Glomerular visceral epithelial cell (primary cell): ENCODE results near the gene MOK.
"Not testable (repeated sequence)": the region's sequence is repeated elsewhere in the genome, so short reads cannot be mapped to it uniquely, and the experiment has no call there.

Source experiments
- DNase-seq: peaks from one replicate; pipeline ENCODE4 v3.0.0-alpha.2; 2016; ENCODE audit errors: extremely low spot score

Gene MOK

GRCh38 chr14:102248121-102248520 is 56.8 kb downstream of the MOK start:
- no peak for DNase-seq

DNA sequence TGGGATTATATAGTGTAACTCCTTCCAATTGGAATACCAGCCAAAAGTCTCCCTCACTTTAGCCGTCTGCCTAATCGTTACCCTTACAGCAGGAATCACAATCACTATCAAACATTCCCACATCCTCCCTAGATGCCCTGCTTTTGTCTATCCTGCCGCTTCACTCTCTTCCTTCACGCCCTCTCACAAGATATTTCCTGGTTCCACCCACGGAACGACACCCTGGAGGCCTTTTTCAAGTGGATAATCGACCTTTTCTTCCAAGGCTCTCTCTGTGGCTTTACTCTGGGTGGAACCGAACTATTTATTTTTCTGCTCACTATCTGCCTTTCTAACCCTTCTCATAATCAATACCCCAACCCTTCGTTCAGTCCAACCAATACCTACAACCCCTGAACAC is 58.9 kb downstream of the MOK start:
- DNase-seq: no peak

DNA sequence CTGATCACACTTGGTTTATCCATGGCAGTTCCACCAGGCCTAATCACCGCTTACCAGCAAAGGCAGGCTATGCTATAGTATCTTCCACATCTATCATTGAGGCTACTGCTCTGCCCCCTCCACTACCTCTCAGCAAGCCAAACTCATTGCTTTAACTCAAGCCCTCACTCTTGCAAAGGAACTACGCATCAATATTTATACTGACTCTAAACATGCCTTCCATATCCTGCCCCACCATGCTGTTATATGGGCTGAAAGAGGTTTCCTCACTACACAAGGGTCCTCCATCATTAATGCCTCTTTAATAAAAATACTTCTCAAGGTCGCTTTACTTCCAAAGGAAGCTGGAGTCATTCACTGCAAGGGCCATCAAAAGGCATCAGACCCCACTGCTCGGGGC is 61.2 kb downstream of the MOK start:
- DNase-seq: not testable (repeated sequence)

GRCh38 chr14:102241147-102241546 is 63.8 kb downstream of the MOK start:
- no peak for DNase-seq

- DNase-seq: peak; percentile 72
These were observed 64.5 kb downstream of the MOK start for GRCh38 chr14:102240481-102240880.

- no peak for DNase-seq
These were observed 65.7 kb downstream of the MOK start for GRCh38 chr14:102239231-102239630.

GRCh38 chr14:102238766-102239165 is 66.2 kb downstream of the MOK start:
- DNase-seq: no peak

DNA sequence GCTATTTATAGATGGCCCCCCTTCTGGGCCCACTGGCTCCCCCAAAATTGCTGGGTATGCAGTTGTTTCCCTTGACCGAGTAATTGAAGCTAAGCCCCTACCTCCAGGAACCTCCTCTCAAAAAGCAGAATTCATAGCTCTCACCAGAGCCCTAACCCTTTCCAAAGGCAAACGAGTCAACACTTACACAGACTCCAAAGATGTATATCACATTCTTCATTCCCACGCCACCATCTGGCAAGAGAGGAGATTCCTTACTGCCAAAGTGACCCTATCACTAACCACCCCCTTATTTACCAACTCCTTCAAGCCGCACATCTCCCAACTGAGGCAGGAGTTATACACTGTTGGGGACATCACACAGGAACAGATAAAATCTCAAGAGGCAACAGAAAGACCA is 66.8 kb downstream of the MOK start:
- DNase-seq: no peak

GRCh38 chr14:102236026-102236425 is 68.9 kb downstream of the MOK start:
- DNase-seq: no peak

DNA sequence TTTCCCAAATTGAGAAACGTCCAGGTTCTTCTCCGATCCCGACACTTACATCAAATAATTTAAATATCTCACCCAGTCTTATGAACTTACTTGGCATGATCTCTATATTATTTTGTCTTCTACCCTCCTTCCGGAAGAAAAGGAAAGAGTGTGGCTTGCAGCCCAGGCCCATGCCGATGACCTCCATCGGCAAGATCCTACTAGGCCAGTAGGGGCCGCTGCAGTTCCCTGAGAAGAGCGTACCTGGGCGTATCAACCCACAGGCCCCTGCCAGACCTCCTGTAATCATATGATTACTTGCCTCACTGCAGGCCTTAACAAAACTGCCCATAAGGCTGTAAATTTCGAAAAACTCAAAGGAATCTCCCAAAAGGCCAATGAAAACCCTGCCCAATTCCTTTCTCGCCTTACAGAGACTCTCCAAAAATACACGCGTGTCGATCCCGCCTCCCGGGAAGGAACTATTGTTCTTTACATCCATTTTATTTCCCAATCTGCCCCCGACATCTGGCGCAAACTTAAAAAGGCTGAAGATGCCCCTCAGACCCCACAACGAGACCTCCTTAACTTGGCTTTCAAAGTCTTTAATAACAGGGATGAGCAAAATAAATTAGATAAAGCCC is 69.6 kb downstream of the MOK start:
- peak; percentile 84 for DNase-seq

DNA sequence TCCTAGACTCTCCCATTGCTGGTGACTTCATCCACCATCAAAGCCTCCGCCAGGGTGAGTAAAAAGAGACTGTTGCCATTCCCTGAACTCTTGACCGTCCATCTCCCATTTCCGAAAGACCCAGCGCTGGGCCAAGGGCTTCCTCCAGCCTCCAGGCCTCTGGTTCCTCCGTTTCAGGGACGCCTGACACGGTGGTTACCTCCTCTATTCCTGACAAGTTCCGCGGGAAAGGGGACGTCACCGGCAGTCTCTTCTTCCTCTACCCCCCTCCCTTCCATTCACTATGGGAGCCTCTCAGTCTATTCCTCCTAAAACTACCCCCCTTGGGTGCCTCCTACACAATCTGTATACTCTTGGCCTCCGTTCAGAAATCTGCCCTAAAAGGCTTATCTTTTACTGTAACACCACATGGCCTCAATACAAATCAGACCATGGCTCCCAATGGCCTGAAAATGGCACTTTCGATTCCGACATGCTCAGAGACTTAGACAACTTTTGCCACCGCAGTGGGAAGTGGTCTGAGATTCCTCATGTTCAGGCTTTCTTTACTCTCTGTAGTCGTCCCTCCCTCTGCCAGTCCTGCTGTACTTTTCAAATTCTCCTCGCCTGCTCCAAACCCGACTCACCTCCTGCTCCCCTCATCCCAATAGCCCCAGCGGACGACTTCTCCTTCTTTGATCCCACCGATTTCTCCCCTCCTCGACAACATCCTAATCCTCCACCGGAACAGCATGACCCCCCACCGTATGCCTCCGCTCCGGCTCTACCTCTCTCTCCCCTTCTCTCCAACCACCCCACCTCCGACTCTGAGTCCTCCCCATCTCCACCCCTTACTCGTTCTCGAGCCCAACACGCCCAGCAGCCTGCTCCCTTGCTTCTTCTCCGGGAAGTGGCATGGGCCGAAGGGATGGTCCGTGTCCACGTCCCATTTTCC is 70.4 kb downstream of the MOK start:
- no peak for DNase-seq

DNA sequence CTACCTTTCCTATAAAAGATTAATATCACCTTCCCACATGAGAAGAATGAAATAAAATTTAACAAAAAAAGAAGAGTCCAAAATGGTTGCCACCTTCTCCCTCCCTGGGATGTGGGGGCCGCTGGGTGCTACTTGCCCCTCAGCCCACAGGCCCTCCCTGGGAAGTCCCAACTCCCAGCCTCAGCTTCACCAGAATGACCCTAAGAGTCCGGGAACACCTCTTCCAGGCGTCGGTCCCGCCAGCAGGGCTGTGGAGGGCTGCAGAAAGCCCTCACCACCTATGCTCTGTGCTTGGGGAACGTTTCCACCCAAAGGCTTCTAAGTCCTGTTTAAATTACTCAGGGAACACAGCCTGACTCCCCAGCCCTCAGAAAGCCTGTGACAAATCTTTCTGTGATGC is 71.9 kb downstream of the MOK start:
- DNase-seq: no peak

DNA sequence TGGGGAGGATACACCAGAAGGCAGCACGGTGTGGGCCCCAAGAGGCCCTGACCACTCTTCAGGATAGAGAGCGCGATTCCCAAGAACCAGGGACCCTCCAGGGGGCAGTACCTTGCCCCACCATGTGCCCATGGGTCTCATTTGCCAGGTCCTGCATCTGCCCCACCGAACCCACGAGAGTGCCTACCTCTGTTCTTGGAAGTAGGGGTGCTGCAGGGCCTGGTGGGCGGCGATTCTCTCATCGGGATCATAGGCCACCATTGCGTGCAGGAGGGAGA is 72.7 kb downstream of the MOK start:
- no peak for DNase-seq

GRCh38 chr14:102231476-102232347 is 73.3 kb downstream of the MOK start:
- DNase-seq: no peak

GRCh38 chr14:102230481-102231210 is 74.3 kb downstream of the MOK start:
- DNase-seq: no peak

- DNase-seq: no peak
These were observed 75.2 kb downstream of the MOK start for GRCh38 chr14:102229739-102230092.

DNA sequence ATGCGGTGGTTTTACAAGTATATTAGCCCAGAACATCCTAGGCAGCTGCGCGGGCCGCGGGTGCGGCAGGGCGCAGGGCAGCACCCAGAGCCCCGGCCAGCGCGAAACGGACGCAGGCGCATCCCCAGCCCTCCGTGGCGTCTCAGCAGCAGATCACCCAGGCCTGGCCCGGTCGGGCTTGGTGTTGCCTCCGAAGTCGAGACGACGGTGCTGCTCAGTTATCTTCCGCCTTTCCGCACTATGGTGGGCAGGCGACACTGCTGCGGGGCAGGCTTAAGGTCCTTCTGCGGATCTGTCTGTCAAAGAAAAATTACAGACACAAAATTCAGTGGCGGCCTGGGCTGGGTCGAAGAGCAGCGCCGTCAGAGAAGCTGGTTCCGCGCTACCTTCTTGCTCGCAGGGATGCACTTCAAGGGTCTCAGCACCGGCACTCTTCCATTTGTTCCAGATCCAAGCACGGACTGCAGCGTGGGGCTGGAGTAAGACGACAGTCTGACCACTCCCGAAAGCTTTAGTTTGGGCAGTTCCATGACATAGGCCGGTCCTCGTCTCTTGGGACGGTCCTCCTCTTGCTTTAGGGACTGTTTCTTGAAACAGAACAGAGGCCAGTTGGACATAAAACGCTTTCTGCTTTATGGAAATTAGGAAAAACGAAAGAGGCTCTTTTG is 75.8 kb downstream of the MOK start:
- DNase-seq: no peak

DNA sequence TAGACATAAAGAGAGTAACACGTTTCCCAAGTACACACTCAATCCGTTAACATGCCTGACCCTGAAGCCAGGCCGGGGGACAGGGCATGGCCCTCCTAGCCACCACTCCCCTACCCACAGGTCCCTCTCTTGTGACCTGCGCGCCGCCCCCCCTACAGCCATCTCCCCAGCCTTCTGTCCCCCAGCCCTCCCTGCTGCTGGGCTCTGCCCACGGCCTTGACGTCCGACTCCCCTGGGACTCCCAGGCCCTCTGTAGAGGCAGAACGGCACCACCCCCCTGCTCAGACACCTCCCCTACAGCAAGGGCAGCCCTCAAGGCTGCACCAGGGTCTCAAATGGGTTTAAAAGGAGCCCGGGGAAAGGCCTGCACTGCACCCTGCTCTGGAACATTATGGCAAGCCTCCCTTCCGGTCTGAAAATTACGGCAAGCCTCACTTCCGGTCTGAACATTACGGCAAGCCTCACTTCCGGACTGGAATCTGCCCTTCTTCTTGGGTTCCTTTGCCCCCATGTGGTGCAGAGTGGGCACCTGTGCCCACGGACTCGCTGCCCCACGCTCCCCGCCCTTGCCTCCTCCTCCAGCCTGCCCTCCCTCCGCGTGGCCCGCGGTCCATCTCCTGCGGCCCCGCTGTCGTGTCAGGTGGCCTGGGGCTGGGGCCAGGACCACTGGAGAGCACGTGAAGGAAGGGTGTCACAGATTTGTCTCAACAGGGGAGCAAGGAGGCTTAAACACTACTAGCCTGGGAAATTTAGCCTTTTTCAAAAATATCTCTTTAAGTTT is 77.6 kb downstream of the MOK start:
- DNase-seq: no peak

GRCh38 chr14:102226356-102227125 is 78.4 kb downstream of the MOK start:
- DNase-seq: no peak

DNA sequence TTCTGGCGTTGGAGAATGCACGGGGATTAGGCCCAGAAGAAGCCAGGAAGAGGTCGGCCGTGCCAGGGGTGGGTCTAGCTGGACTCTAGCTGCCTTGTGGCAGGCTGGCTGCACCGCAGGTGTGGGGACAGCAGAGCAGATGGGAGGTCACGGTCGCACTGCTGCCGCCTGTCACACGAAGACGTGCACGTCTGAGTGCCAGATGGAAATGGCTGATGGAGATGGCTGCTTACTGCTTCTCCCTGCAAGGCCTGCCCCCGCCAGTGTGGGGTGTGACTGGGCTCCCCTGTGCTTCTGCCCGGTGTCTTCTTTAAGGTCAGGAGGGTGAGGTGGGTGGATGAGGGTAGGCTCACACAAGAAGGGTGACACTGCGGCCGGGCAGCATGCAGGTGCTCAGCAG is 79.0 kb downstream of the MOK start:
- no peak for DNase-seq
